ENCODE measurements around the gene DOCK4. TPM values are rescaled to one million over a fixed set of nuclear protein-coding genes. Genes with fewer than 3 reads are reported as not detected.

DOCK4 gene
- total RNA-seq, 4 donors from 2014 or later = 9.9 to 30.9 (median 13.7) TPM

DNA sequence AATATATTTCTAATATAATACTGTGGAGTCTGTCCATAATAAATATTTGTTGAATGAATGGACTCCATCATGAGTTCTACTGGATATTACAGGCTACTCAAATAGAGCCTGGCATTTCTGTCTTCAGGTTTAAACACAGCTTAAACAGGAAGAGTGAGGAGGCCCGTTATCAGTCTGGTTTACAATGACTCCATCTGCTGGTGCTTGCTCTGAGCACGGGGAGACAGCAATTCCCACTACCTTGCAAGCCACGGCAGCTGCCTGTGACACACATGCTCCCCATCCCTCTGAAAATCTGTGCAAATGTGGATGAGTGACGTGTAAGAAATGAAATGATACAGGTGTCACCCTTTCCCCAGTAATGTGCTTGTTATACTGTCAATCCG lies 350.4 kb downstream of the DOCK4 start:
- Histone ChIP-seq H3K4me1 (no peaks in the 10 kb centered on the region), H3K9me3 (no peaks in the 10 kb centered on the region), H3K27ac (no peak overlapping the region), H3K36me3 (peaks cover 0 to 11% (median 0%) of the 10 kb centered on the region in 3 donors), H3K4me3 (no peak overlapping the region), H3K27me3 (no peaks in the 10 kb centered on the region)
- WGBS, 2 donors = 50 to 55% methylated on average over 4 to 5 of the region's 5 CpGs
- no peak for DNase-seq
- TF ChIP-seq, protein P1, sequence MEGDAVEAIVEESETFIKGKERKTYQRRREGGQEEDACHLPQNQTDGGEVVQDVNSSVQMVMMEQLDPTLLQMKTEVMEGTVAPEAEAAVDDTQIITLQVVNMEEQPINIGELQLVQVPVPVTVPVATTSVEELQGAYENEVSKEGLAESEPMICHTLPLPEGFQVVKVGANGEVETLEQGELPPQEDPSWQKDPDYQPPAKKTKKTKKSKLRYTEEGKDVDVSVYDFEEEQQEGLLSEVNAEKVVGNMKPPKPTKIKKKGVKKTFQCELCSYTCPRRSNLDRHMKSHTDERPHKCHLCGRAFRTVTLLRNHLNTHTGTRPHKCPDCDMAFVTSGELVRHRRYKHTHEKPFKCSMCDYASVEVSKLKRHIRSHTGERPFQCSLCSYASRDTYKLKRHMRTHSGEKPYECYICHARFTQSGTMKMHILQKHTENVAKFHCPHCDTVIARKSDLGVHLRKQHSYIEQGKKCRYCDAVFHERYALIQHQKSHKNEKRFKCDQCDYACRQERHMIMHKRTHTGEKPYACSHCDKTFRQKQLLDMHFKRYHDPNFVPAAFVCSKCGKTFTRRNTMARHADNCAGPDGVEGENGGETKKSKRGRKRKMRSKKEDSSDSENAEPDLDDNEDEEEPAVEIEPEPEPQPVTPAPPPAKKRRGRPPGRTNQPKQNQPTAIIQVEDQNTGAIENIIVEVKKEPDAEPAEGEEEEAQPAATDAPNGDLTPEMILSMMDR (IDR thresholded peaks at IDR 0.05) = peak in 1 of 6 experiments; percentile 25
- no peak for TF ChIP-seq POLR2A (IDR thresholded peaks at IDR 0.05)
- intact Hi-C loops (cut with DNase I) = loop anchor here (10.0 kb wide), 1 partner anchor 539 kb away; no protein-coding TSS in a partner anchor

DNA sequence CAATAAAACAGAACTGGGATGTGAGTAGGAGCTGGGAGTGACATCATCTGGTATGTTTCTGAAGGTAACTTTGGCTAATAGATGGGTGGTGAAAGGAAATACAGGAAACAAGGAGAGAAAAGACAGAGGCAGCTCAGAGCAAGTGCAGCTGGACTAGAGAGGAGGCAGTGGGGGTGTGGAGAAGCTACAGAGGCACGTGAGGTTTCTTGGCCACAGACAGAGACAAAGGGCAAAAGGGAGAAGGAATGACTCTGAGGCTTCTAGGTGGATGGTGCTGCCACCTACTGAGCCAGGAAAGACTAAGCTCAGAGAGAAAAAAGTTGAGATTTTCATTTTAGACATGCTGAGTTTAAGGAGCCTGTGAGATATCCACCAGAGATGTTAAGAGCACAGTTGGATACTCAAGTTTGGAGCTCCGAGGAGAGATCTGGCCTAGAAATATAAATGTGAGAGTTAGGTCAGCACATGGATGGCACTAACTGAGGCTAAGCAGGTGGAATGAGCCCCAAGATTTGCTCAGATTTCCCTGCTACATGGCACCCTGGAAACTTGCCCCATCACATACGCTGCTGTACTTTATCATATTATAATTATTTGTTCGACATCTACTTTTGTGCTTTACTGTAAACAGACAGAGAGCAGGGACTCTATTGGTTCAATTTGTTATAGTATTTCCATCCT lies 350.9 kb downstream of the DOCK4 start:
- no peaks in the 10 kb centered on the region for H3K4me1 ChIP-seq
- H3K27ac ChIP-seq = no peak overlapping the region
- intact Hi-C loops (cut with DNase I) = loop anchor here (10.0 kb wide), 1 partner anchor 540 kb away; no protein-coding TSS in a partner anchor
- TF ChIP-seq POLR2A (IDR thresholded peaks at IDR 0.05) = no peak
- TF ChIP-seq, protein P1 (IDR thresholded peaks at IDR 0.05) = peak in 4 of 6 experiments; percentile 31 to 66 (median 41)
- no peaks in the 10 kb centered on the region for H3K27me3 ChIP-seq
- H3K36me3 ChIP-seq = peaks cover 0 to 6% (median 0%) of the 10 kb centered on the region in 3 donors
- WGBS, 2 donors = 41 to 42% methylated on average over 4 of the region's 4 CpGs
- no peak overlapping the region for H3K4me3 ChIP-seq
- DNase-seq = no peak
- peaks cover 0 to 2% (median 0%) of the 10 kb centered on the region in 3 donors for H3K9me3 ChIP-seq

DNA sequence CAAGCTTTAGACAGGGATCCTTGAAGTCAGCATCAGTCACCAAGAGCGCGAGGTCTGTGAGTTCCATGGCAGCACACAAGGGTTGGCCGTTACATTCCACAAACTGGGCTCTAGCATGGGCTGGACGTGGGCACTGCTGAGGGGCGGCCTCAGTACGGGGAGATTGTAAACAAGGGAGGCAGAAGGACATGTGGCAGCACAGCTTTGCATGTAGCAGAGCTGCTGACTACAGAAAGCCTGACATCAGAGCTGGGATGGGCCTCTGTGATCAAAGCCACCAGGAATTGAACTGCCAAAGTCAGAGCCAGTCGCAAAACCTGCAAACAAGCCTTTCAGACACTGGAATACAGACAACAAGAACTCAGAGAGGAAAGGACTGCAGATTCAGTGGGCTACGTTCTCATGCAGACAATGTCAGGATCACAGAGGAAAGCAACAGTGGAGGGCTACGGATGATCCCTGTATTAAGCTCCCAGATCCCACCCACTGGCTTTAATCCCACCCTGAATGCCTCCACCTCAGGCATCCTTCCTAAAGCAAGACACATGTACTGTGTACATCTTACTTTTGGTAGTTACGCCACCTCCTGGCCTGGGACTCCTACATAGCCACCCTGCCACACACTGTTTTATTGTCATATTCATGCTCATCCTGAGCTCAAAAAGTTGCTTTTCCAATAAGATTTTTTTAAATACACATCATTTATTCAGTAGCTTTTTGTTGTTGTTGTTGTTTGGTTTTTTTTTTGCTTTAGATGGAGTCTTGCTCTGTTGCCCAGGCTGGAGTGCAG lies 352.8 kb downstream of the DOCK4 start:
- intact Hi-C loops (cut with DNase I) = loop anchor here (5.0 to 10.0 kb wide), 2 partner anchors 96 to 541 kb away; no protein-coding TSS in a partner anchor
- H3K27ac ChIP-seq = no peak overlapping the region
- WGBS, 2 donors = 91 to 95% methylated on average over 6 to 10 of the region's 10 CpGs
- H3K4me3 ChIP-seq = no peak overlapping the region
- no peaks in the 10 kb centered on the region for H3K4me1 ChIP-seq
- H3K27me3 ChIP-seq = no peaks in the 10 kb centered on the region
- no peak for TF ChIP-seq POLR2A (IDR thresholded peaks at IDR 0.05)
- TF ChIP-seq, protein P1 (IDR thresholded peaks at IDR 0.05) = peak in 3 of 6 experiments; percentile 4 to 35 (median 9)
- H3K9me3 ChIP-seq = peaks cover 0 to 8% (median 0%) of the 10 kb centered on the region in 3 donors
- H3K36me3 ChIP-seq = peaks cover 0 to 6% (median 0%) of the 10 kb centered on the region in 3 donors
- DNase-seq = no peak

DNA sequence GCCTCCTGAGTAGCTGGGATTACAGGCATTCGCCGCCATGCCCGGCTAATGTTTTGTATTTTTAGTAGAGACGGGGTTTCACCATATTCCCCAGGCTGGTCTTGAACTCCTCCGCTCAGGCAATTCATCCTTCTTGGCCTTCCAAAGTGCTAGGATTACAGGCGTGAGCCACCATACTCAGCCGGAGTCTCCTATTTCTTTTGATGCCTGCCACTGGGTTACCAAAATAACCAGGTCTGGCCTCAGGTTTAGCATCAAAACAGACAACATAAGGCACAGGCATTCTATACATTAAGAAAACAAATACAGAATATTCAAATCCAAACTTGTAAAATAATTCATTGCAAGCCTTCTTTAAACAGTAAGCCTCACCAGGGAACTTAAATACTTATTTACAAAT lies 354.1 kb downstream of the DOCK4 start:
- no peak for DNase-seq
- peaks cover 0 to 8% (median 0%) of the 10 kb centered on the region in 3 donors for H3K9me3 ChIP-seq
- no peaks in the 10 kb centered on the region for H3K4me1 ChIP-seq
- no peak overlapping the region for H3K27ac ChIP-seq
- no peak for TF ChIP-seq POLR2A (IDR thresholded peaks at IDR 0.05)
- TF ChIP-seq, protein P1 (IDR thresholded peaks at IDR 0.05) = no peak
- no peak overlapping the region for H3K4me3 ChIP-seq
- intact Hi-C loops (cut with DNase I) = loop anchor here (5.0 to 10.0 kb wide), 2 partner anchors 95 to 543 kb away; no protein-coding TSS in a partner anchor
- peaks cover 0 to 10% (median 0%) of the 10 kb centered on the region in 3 donors for H3K36me3 ChIP-seq
- no peaks in the 10 kb centered on the region for H3K27me3 ChIP-seq
- 94 to 97% methylated on average over 7 of the region's 7 CpGs for WGBS, 2 donors

DNA sequence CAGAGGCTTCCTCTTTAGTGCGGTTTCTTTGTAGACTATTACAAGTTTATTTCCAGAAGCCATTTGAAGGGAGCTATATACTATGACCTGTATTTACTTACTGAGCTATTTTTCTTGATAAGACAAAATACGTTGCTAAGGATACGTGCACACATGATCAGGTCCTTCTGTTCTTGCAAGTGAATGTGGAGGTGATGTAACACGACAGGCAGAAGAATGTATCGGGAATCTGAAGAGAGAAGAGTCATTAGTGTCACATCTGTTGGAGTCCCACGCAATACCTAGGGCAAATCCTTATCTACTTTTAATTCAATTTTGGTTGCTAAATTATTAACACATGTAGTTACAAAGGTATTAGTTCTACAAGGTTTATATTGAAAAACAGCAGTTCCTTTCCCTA lies 359.3 kb downstream of the DOCK4 start:
- intact Hi-C loops (cut with DNase I) = no loop called here
- H3K4me3 ChIP-seq = no peak overlapping the region
- H3K27me3 ChIP-seq = no peaks in the 10 kb centered on the region
- no peak for DNase-seq
- WGBS, 2 donors = 90 to 93% methylated on average over 6 of the region's 6 CpGs
- TF ChIP-seq, protein P1 (IDR thresholded peaks at IDR 0.05) = no peak
- TF ChIP-seq POLR2A (IDR thresholded peaks at IDR 0.05) = no peak
- peaks cover 0 to 25% (median 0%) of the 10 kb centered on the region in 3 donors for H3K36me3 ChIP-seq
- H3K4me1 ChIP-seq = no peaks in the 10 kb centered on the region
- no peak overlapping the region for H3K27ac ChIP-seq
- H3K9me3 ChIP-seq = peaks cover 0 to 8% (median 0%) of the 10 kb centered on the region in 3 donors

Data from esophagus squamous epithelium (tissue), 5 donors.